Right hindlimb (tissue), 1 donor: ENCODE data around the gene SLC24A4.
"Not testable (repeated sequence)": the region's sequence is repeated elsewhere in the genome, so short reads cannot be mapped to it uniquely, and the experiment has no call there.

Source experiments
- DNase-seq: peaks from one replicate; pipeline ENCODE4 v3.0.0-alpha.2; 2018

SLC24A4 gene

DNA sequence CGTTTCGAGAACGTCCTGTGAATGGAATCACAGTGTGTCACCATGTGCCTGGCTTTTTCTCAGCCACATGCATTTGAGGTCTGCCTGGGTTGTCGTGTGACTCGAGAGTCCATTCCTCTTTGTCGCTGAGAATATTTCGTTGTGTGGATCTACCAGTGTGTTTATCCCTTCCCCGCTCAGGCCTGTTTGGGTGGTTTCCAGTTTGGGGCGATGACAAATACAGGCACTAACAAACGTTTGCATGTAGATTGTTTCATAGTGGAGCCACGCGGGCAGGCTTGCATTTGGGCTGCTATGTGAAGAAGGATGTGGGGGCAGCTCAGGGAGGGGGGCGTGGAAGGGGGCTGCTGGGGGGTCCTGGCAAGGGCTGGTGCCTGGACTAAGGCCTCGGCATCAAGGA, 204.8 kb downstream of the SLC24A4 start:
- DNase-seq, result no peak

DNA sequence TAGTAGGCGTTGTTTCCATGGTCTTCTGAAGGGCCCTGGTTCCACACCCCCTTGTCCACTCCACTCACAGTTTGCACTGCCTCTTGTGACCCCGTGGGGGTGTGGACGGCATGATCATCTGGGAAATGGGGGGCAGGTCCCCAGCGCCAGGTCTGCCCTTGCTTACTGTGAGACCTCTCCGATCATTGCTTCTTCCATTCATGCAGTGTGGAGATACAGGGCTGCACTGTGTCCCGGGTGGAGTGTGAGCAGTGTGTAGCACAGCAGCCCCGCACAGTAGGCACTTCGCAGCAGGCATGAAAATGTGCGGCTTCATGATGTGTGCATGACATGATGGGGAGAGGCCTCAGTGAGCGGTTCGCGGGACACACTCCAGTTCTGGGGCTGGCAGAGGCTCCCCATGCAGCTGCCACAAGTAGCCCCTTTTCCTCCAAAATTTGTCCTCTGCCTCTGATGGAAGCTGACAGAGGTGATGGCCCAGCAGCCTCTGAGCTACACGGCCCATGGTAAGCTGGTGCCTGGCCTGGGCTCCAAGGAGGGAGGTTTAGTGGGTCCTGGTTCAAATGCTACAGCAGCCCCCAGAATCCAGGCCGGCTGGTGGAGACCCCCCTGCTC, 205.6 kb downstream of the SLC24A4 start:
- no peak for DNase-seq

DNA sequence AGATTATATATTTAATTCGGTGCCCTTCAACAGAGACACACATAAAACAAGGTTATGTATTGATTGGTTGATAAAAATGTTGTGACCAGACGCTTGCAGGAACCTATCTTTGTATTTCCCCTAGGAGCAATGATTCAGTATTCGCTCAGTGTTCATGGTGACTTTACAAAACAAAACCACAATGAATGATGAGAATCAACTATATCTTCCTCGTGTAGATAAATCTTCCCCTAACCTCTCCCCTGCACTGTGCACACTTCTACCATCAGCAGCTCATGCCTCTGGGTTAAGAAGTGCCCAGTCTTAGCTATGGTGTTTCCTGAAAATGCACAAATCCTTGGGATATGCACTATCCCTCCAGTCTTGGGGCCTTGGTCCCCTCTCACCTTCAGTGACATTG, 206.9 kb downstream of the SLC24A4 start:
- DNase-seq, result no peak

DNA sequence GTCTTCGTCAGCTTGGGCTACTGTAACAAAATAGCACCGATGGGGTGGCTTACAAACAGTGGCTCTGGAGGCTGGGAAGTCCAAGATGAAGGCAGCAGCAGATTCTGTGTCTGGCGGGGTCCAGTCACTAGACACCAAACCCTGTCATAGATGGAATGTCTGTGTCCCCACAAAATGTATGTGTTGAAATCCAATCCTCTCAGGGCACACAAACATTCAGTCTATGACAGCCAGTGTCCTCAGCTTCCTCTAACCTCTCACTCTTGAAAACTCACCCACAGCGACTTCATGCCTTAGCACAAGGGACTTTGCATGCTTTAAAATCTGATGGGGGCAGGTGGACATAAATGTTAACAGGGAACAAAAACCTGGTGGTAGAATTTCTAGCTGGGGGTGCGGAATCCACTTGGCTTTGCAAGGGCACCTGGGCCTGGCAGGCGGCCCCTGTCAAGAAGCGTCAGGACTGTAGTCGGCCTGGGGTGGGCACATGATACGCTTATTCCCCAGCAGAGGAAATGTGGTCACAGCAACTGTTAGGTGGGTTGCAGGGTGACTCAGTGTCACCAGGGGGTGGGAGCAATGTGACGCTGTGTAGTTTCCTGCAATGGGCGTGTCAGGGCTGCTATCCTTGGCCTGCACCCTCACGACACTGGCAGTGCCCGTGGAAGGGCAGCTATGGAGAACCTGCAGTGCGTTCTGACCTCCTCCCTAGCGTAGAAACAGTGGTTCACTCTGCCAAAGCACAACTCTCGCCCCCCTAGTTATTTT, 208.3 kb downstream of the SLC24A4 start:
- no peak for DNase-seq

DNA sequence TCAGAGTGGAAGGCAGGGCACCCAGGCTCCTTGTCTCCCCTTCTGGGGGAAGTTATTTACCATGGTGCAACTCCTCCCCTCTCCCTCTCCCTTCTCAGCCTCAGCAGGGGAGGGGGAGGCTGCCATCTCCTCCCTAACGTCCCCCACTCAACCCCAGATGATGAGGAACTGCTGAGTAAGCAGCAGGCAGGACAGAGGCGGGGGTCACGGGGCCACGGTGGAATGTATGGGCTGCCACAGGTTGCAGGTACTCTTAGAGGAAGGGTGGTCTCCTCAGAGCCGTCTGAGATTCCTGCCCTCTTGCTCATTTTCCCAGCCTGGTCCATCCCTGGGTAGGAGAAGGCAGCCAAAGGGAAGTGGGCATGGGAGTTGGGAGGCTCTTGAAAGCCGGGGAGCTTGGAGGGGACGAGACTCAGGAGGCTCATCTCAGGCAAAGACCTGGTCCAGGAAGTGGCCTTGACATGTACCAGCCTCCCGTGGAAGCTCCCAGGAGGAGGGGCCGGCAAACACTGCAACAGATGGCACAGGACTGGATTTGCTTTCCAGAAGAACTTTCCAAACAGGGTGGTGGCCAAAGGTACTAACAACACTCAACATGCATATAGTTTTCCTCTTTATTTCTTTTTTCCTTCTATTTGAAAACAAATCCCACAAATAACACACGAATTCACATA, 209.7 kb downstream of the SLC24A4 start:
- DNase-seq, result no peak

DNA sequence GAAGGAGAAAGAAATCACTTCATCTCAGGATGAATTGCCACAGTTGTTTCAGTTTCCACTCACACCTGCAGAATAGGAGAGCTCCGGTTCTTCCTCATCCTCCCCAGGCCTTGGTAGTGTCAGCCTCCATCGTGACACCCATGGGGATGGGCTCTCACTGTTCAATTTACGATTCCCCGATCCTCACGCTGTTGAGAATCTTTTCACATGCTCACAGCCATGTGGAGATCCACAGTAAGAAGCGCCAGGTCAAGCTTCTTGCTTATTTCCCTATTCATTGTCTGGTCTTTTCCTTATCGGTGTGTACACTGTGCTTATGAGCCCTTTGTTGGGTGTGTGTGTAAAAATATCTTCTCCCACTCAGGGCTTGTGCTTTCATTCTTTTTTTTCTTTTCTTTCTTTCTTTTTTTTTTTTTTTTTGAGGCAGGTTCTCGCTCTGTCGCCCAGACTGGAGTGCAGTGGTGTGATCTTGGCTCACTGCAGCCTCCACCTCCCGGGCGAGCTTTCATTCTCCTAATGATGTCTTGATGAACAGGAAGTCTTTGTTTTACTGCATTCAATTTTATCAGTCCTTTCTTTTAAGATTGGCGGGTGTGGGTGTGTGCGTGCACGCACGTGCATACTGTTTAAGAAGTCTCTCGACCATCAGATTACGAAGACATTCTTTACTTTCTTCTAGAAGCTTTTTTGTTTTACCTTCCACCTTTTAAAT, 212.1 kb downstream of the SLC24A4 start:
- DNase-seq, result no peak

DNA sequence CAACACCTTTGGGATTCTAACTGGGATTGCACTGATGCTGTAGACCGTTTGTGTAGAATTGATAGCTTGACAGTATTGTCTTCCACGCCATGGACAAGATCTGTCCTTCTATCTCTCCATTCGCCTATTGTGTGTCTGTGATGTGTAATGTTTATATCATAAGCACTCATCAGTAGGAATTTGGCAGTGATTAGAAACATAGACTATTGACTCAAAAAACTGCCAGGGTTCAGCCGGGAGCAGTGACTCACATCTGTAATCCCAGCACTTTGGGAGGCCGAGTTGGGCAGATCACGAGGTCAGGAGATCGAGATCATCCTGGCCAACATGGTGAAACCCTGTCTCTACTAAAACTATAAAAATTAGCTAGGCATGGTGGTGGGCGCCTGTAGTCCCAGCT, 213.3 kb downstream of the SLC24A4 start:
- not testable (repeated sequence) for DNase-seq

DNA sequence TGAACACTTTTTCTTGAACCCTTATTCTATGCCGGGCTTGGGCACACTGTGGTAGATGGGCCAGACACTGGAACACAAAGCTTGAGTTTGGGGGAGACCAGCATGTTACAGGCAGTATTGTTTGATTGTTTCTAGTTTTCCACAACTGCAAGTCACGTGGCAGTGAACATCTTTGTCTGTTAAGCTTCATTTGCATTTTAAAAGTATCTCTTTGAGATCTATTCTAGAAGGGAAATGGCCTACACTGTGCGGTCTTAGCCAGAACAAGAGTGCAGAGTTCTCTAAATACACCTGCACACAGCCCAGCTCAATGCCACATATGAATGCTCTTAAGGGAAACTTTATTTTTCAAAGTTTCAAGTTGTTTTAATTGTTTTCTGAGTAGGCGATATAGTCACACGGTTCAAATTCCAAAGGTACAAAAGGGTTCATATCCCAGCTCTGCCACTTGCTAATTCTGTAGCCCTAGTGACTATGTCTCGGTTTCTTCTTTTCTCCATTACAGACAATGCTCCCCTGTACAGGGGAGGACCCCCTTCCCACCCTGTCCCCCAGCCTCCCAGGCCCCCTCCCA, 215.5 kb downstream of the SLC24A4 start:
- no peak for DNase-seq

DNA sequence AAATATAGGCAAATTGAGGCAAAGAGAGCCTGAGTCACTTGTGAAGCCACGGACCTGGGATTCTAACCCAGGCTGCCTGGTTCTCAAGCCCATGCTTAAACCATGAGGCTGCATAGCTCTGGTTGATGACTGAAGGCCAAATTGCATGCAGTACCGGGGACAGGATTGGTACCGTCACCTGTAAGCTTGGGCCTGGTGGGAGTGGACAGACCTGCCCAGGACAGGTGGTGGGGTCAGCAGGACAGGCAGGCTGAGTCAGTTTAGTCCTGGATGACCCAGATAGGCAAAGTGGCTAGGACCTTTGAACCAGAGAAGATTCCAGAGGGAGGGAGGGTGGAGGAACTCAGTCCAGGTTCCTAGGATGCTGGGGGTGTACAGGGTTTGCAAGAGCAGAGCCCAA, 216.5 kb downstream of the SLC24A4 start:
- no peak for DNase-seq

DNA sequence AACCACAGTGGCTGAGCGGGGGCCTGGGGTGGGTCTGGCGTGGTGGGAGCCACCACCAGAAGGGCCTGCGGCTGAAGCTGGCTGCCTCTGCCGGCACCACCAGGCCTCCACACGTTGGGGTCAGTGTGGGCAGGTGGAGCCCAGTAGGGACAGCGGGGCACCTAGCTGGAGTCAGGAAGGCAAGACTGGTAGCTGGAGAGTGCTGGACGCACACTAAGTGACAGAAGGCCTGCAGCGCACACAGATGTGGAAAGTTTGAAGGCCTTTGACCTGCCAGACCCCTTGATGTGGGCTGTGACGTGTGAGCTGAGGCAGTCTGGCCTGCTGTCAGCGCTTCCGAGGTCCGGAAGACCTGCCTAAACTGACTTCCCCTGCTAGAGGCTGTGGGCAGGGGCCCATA, 216.9 kb downstream of the SLC24A4 start:
- peak; percentile 60 for DNase-seq

DNA sequence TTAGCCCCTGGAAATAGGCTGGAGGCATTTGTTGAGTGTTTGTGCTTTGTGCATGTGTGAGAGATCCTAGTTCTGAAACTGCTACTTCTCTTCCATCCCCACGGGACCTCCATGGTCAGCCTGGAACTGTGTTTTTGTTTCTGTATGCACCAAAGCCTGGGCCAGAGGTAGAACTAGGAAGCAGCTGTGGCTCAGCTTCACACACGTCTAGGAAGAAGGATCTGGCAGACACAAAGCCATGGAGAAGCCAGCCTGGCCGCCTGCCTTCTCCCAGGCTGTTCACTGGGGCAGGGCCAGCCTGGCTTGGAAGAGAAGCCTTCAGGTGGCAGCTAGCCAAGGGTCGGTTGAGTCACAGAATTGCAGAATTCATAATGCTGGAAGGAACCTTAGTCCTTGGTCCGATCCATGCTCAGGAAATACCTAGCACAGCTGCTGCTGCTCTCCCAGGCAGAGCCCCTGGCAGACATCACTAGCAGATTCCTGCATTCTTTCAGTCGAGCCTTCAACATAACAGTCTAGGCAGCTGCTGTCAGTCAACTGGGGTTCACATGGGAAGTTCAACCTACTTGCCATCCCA, 217.6 kb downstream of the SLC24A4 start:
- DNase-seq, result peak; percentile 97

DNA sequence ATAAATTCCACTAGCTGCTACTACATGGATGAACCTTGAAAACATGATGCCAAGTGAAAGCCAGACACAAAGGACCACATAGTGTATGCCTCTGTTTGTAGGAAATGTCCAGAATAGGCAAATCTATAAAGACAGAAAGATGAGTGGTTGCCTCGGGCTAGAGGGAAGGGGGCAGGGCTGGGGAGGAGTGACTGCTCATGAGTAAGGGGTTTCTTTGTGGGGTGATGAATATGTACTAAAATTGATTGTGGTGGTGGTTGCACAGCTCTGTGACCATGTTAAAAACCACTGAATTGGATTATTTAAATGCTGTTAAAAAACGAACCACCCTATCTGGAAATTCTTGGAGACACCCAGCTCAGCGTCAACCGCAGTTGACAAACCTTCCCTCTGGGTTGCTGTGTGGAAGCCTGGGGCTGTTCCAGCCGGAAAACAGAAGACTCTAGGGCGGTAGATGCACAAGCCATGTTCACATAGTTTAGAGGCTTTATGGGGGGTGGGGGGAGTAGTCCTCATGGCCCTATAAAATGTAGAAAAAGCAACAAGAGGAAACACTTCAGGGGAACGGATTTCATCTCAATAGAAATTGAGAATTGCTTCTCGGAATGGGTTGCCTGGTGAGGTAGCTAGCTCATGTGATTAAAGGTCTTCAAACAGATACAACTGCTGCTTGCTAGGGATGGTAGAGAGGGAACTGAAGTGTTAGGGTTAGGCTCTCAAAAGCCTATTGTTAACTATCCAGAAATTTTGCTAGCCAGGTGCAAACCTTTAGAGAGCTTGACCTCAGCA, 220.0 kb downstream of the SLC24A4 start:
- no peak for DNase-seq

DNA sequence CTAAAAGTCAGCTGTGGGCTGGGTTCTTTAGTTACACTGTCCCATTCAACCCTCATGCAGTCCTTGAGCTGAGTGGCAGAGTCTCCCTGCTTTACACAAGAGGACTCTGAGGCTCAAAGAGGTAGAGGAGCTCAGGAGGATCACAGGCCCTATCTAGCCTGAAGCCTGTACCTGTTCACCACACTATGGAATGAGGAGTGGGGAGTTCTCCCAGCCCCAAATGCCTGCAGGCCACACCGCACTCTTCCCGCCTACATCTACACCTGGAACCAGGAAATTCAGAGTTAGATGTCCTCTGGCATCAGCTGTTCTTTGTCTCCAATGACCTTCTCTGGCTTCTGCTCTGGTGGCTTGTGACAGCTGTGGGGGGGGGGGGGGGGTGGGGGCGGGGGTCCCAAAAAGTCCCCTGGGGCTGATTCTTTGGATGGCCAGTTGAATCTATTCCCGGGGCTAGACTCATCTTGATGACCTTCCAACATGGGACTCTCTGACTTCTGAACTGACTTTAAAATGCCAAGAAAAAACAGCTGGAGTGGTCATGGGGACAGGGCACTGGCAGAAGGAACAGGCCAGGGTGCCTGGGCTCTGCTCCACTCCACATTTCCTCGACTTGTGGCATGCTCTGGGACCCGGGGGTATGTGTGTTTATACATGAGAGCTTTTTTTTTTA, 221.2 kb downstream of the SLC24A4 start:
- no peak for DNase-seq

DNA sequence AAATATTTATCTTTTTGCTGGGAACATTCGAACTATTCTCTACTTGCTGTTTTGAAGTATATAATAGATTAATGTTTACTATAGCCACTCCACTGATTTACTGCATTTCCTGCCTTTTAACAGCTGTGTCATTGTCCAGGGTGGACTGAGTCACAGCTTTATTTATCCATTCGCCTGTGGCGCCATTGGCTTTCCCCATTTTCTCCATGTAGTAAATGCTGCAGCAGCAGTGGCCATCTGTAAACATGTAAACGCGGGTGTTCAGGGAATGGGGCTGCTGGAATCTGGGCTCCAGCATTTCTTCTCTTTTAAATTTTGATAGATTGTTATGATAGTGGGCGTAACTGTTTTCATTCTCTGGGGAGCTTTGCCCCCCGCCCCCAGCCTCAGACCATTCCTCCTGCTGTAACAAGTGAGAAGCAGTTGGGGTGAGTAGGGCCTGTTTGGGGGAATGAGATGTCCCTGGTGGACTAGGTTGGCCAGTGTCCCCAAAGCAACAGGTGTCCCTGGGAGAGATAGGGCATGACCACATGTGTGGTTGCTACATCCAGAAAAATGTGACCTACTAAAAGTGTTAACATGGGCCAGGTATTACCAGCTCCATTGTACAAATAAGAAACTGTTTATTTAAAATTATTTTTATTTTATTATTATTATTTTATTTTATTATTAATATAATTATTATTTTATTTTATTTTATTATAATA, 223.5 kb downstream of the SLC24A4 start:
- DNase-seq, result no peak

DNA sequence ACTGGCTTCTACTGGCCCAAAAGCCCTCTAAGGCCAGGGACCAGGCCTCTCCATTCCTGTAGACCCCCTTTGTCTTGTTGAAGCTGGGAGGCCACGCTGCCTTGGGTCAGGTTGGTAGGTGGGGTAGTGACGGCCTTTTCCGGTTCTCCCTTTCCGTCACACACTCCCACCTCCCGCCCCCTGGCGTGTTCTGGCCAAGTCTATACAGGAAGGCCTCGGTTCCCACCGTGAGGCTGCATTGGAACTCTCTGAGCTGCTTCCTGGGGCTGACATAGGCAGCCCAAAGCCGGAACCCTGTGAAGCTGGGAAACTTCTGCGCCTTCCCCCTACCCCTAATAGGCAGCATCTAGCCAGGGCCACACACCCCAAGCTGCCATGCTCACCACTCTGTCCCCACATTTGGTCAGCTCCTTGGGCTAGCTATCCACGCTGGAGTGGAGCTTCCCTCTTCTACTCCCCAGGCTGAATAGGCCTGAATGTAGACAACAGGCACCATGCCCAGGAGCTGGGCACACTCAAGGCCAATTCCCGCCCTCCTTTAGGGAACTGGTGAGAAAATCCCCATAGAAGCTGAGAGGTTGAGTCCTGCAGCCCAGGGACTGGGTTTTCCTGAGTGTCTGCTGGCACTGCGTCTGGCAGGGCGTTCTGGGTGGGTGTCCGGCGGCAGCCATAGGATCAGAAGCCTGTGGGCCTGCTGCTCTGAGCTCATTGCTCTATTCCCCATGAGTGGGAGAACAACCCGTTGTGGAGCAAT, 226.3 kb downstream of the SLC24A4 start:
- DNase-seq, result no peak

DNA sequence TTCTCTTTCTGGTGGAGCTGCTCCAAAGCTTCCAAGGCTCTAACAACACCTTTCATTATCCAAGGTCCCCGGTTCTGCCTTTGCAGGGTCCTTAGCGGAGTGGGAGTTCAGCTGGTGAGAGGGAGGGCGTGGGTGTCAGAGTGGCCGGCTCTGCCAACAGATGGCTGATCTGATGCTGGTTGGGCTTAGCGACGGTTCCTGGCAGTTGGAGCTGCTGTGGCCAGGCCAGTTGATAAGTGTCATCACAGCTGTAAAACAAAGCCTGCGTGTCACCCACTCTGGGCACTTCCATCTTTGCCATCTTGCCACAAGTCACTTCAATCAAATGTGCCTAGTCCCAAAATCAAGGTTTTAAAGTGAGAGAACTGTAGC, 226.9 kb downstream of the SLC24A4 start:
- peak; percentile 72 for DNase-seq
